ENCODE measurements around the gene P2RX5.

- TF ChIP-seq ZNF274 (IDR thresholded peaks at IDR 0.05; ENCODE audit: low read depth, low read length) (no peak), YY1 (IDR thresholded peaks at IDR 0.05; ENCODE audit: insufficient read depth, insufficient read length) (no peak), SUZ12 (IDR thresholded peaks at IDR 0.05; ENCODE audit: extremely low read depth, insufficient read depth, insufficient read length) (no peak)
These were observed 60.3 kb downstream of the P2RX5 start for GRCh38 chr17:3635474-3636153.
